HUES48 (cell line): ENCODE measurements around the gene UBE2A.

Source experiments
- H3K27ac ChIP-seq: one replicate; pipeline ENCODE4 v1.7.0; 2013; ENCODE audit warnings: low read depth, low read length, inconsistent platforms
- H3K27me3 ChIP-seq: 2 replicates; pipeline ENCODE4 v1.6.1; 2013; ENCODE audit warnings: mild to moderate bottlenecking, low read length; ENCODE audit not compliant: control insufficient read depth, insufficient read depth
- H3K36me3 ChIP-seq: 2 replicates; pipeline ENCODE4 v1.6.1; 2013; ENCODE audit warnings: low read length; ENCODE audit not compliant: control insufficient read depth, insufficient read depth
- H3K4me1 ChIP-seq: 2 replicates; pipeline ENCODE4 v1.6.1; 2013; ENCODE audit warnings: mild to moderate bottlenecking, low read length; ENCODE audit not compliant: control insufficient read depth, insufficient read depth
- H3K4me3 ChIP-seq: 2 replicates; pipeline ENCODE4 v1.5.1; 2013; ENCODE audit warnings: mild to moderate bottlenecking, low read depth, low read length
- H3K9ac ChIP-seq: 2 replicates; pipeline ENCODE4 v1.6.1; 2013; ENCODE audit warnings: mild to moderate bottlenecking, low read depth, low read length, moderate library complexity
- H3K9me3 ChIP-seq: 2 replicates; pipeline ENCODE4 v1.6.1; 2013; ENCODE audit warnings: low read length; ENCODE audit not compliant: control insufficient read depth, insufficient read depth

UBE2A gene

GRCh38 chrX:119614776-119615175 lies 40.4 kb downstream of the UBE2A start:
- Histone ChIP-seq H3K4me3 (no peak overlapping the region), H3K9me3 (peaks cover 9% of the 10 kb centered on the region), H3K4me1 (peaks cover 16% of the 10 kb centered on the region), H3K36me3 (no peaks in the 10 kb centered on the region), H3K27me3 (no peaks in the 10 kb centered on the region), H3K27ac (no peak overlapping the region), H3K9ac (no peak overlapping the region)

GRCh38 chrX:119617517-119618164 lies 43.3 kb downstream of the UBE2A start:
- Histone ChIP-seq H3K4me1 (peaks cover 16% of the 10 kb centered on the region), H3K27ac (no peak overlapping the region), H3K9me3 (peaks cover 19% of the 10 kb centered on the region), H3K9ac (no peak overlapping the region), H3K27me3 (no peaks in the 10 kb centered on the region), H3K4me3 (0 out of 2 replicates have a peak overlapping the region, but pooled peaks have one; percentile 20), H3K36me3 (no peaks in the 10 kb centered on the region)

GRCh38 chrX:119618439-119618838 lies 44.1 kb downstream of the UBE2A start:
- H3K9me3 ChIP-seq = peaks cover 22% of the 10 kb centered on the region
- no peak overlapping the region for H3K27ac ChIP-seq
- H3K27me3 ChIP-seq = no peaks in the 10 kb centered on the region
- H3K36me3 ChIP-seq = no peaks in the 10 kb centered on the region
- no peak overlapping the region for H3K4me3 ChIP-seq
- H3K4me1 ChIP-seq = peaks cover 16% of the 10 kb centered on the region
- H3K9ac ChIP-seq = no peak overlapping the region

GRCh38 chrX:119622356-119623232 lies 48.2 kb downstream of the UBE2A start:
- Histone ChIP-seq H3K27me3 (no peaks in the 10 kb centered on the region), H3K9ac (no peak overlapping the region), H3K4me1 (peaks cover 10% of the 10 kb centered on the region), H3K36me3 (no peaks in the 10 kb centered on the region), H3K4me3 (no peak overlapping the region), H3K27ac (no peak overlapping the region), H3K9me3 (peaks cover 32% of the 10 kb centered on the region)

- H3K9me3 ChIP-seq = peaks cover 34% of the 10 kb centered on the region
- no peak overlapping the region for H3K27ac ChIP-seq
- H3K4me1 ChIP-seq = no peaks in the 10 kb centered on the region
- no peak overlapping the region for H3K4me3 ChIP-seq
- no peaks in the 10 kb centered on the region for H3K27me3 ChIP-seq
- peaks cover 5% of the 10 kb centered on the region; the same call in 1 of the 2 replicates for H3K36me3 ChIP-seq
- no peak overlapping the region for H3K9ac ChIP-seq
These were observed 50.1 kb downstream of the UBE2A start for GRCh38 chrX:119624417-119624816.

GRCh38 chrX:119624951-119625668 lies 50.7 kb downstream of the UBE2A start:
- no peak overlapping the region for H3K27ac ChIP-seq
- no peaks in the 10 kb centered on the region for H3K4me1 ChIP-seq
- H3K36me3 ChIP-seq = peaks cover 7% of the 10 kb centered on the region; the same call in 1 of the 2 replicates
- peaks cover 34% of the 10 kb centered on the region for H3K9me3 ChIP-seq
- no peaks in the 10 kb centered on the region for H3K27me3 ChIP-seq
- H3K9ac ChIP-seq = no peak overlapping the region
- no peak overlapping the region for H3K4me3 ChIP-seq

GRCh38 chrX:119625843-119626242 lies 51.5 kb downstream of the UBE2A start:
- no peak overlapping the region for H3K9ac ChIP-seq
- H3K27me3 ChIP-seq = no peaks in the 10 kb centered on the region
- no peaks in the 10 kb centered on the region for H3K4me1 ChIP-seq
- H3K27ac ChIP-seq = no peak overlapping the region
- H3K4me3 ChIP-seq = no peak overlapping the region; the same call in 1 of the 2 replicates
- H3K9me3 ChIP-seq = peaks cover 37% of the 10 kb centered on the region
- H3K36me3 ChIP-seq = peaks cover 7% of the 10 kb centered on the region; the same call in 1 of the 2 replicates
